GM10266 (cell line): ENCODE results near the gene ROR1.
A peak's percentile ranks its signal among the peaks of the same experiment; 100 is the strongest.

Experiments
- DNase-seq: peaks from one replicate; pipeline ENCODE4 v3.0.0; 2012; ENCODE audit errors: extremely low spot score
- CTCF ChIP-seq: IDR thresholded peaks from 2 replicates; pipeline ENCODE4 v1.5.1; 2012; ENCODE audit warnings: mild to moderate bottlenecking, low read depth; ENCODE audit not compliant: control insufficient read depth, insufficient read depth; ENCODE audit errors: missing control alignments

Gene ROR1

DNA sequence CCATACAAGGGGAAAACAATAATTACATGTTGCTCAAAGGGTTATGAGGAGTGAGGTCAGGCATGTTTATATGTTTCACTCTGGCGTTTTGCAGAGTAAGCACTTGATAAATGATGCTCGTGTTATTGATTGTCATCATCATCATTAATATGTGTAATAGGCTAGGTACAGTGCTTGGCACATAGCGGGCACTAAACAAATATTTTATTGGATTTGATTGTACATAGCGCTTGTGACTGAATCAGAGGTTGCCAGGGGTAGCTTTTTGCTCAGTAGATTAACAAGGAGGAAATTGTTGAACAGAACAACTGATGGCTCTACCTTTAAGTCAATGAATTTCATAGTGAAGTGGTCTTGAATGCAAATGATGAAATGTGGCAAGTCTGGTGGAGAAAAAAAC lies 91.7 kb downstream of the ROR1 start:
- no peak for DNase-seq

DNA sequence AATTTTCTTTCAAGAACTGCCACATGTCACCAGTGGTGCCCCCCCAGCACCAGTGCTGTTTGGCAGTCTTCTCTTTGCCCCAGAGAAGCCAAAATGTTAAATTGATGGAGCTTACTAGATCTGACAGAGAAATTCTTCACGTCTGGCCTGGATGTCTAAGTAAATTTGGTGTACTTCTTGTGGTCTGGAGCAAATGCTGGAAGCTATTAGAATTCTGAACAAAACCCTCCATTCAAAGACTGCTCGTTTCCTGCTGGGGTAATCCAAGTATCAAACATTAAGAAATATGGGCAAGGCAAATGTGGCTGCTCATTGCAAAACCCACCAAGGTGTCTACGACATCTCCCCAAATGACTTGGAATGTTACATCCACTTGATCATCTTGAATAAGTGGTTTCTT lies 92.3 kb downstream of the ROR1 start:
- DNase-seq, result no peak
- no peak for TF ChIP-seq CTCF

More for the DNA sequence above, 91.7 kb downstream of the ROR1 start:
- TF ChIP-seq CTCF, result no peak

- TF ChIP-seq CTCF, result no peak
- no peak for DNase-seq
These were observed 93.8 kb downstream of the ROR1 start for GRCh38 chr1:63867429-63868176.

DNA sequence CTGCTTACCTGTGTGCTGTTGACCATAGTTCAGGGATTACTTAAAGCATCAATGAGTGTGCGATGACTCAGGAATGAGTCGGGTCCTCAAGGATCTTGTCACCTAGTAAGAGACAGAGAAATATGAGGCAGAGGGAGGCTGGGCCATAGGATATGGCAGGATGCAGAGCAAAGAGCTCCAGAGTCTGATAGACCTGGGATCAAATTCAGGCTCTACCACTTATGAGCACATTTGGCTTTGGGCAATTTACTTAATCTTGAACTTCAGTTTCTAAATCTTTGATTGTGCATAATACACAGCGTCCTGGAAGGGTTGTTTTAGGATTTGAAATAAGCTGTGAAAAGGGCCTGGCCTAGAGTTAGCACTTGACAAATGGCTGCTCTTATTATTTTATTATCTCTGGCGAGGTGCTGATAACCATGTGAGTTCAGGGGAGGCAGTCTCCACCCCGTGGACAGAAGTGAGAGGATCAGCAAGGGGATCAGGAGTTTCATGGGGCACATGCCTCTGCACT lies 94.5 kb downstream of the ROR1 start:
- DNase-seq, result no peak
- peak; percentile 3 for TF ChIP-seq CTCF

DNA sequence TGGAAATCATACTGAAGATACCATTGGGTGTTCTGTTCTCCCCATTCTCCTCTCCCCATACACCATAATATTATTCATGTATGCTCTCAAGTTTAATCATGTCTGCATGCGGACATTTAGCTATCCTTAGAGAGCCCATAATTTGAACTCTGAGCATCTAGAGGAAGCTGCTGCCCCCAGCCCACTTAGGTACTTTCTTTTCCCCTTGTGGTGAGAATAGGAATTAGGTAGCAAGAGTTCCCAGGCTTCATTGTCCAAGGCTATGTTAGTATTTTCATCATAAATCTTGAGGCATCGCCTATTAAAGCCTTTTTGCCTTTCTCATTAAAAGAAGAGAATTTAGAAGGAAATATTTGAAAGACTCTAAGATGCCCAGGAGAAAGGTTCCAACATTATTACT lies 96.3 kb downstream of the ROR1 start:
- TF ChIP-seq CTCF, result no peak
- DNase-seq, result no peak

- TF ChIP-seq CTCF, result no peak
- DNase-seq, result no peak
These were observed 97.6 kb downstream of the ROR1 start for GRCh38 chr1:63871463-63871862.

- DNase-seq, result no peak
- TF ChIP-seq CTCF, result no peak
These were observed 99.9 kb downstream of the ROR1 start for GRCh38 chr1:63873751-63874150.
